ENCODE results near the gene PRG2.
"Not testable (repeated sequence)": the region's sequence is repeated elsewhere in the genome, so short reads cannot be mapped to it uniquely, and the experiment has no call there.

The PRG2 gene

GRCh38 chr11:57361926-57362325 lies 28.5 kb downstream of the PRG2 start:
- Histone ChIP-seq H3K27ac (no peak overlapping the region), H4K20me1 (no peaks in the 10 kb centered on the region), H3K4me3 (no peak overlapping the region), H3K4me2 (no peak overlapping the region), H3K9ac (no peak overlapping the region), H3K9me3 (replicated peaks in 1 of 11) (no peaks in the 10 kb centered on the region), H3K4me1 (peaks cover under 1 to 29% (median 15%) of the 10 kb centered on the region in 10 experiments; a peak in 18 of 20 replicates), H3K27me3 (no peaks in the 10 kb centered on the region), H3K36me3 (no peaks in the 10 kb centered on the region)
- TF ChIP-seq Cebpa-rat (IDR thresholded peaks at IDR 0.05) = no peak

- not testable (repeated sequence) for H3K27me3 ChIP-seq; H3K4me3 ChIP-seq; H3K9me3 ChIP-seq (replicated peaks in 1 of 11); H4K20me1 ChIP-seq; H3K9ac ChIP-seq; H3K4me2 ChIP-seq; H3K27ac ChIP-seq; H3K36me3 ChIP-seq
- peaks cover 6 to 34% (median 20%) of the 10 kb centered on the region in 10 experiments for H3K4me1 ChIP-seq
Measured at GRCh38 chr11:57361420-57361819, 29.0 kb downstream of the PRG2 start.

- H4K20me1 ChIP-seq = no peaks in the 10 kb centered on the region
- H3K27ac ChIP-seq = no peak overlapping the region
- H3K36me3 ChIP-seq = no peaks in the 10 kb centered on the region
- H3K9ac ChIP-seq = no peak overlapping the region
- peaks cover 10 to 39% (median 25%) of the 10 kb centered on the region in 10 experiments for H3K4me1 ChIP-seq
- H3K4me2 ChIP-seq = no peak overlapping the region
- no peaks in the 10 kb centered on the region for H3K27me3 ChIP-seq
- no peak for TF ChIP-seq Cebpa-rat (IDR thresholded peaks at IDR 0.05)
- H3K4me3 ChIP-seq = no peak overlapping the region
- H3K9me3 ChIP-seq (replicated peaks in 1 of 11) = no peaks in the 10 kb centered on the region
Measured at GRCh38 chr11:57360991-57361390, 29.5 kb downstream of the PRG2 start.

DNA sequence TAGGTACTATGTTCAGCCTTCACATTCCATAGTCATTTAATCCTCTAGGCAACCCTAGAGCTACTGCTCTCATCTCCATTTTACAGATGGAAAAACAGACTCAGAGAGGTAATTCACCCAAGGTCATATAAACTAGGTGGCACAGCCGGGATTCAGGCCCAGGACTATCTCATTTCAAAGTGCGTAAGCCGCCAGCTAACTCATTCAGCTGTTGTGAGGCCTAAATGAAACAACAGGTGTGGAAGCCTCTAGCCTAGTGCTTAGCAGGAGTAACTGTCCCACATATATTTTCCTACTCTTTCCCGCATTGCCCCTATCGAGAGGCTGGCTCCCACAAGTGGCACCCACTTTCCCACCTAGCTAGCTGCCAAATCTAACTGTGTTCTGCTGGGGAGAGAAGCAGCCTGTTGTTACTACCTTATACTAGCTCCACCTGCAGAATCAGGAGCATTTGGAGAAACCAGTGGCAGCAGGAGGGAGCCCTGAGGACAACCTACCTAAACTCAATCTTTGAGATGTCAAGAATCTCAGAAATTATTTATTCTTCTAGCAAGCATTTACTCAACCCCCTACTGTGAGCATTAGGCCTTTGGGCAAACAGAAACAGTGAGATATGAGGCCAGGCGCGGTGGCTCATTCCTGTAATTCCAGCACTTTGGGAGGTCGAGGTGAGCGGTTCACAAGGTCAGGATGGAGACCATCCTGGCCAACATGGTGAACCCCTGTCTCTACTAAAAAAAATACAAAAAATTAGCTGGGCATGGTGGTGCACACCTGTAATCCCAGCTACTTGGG lies 30.4 kb downstream of the PRG2 start:
- Histone ChIP-seq H4K20me1 (no peaks in the 10 kb centered on the region), H3K9me3 (replicated peaks in 1 of 11) (no peaks in the 10 kb centered on the region), H3K9ac (0 out of 22 replicates have a peak overlapping the region, but pooled peaks of 1 of the 11 experiments have one; percentile 2), H3K4me2 (peak overlapping the region in 1 of 11 experiments; percentile 78; a peak in 1 of 22 replicates), H3K4me1 (peaks cover 19 to 48% (median 34%) of the 10 kb centered on the region in 10 experiments), H3K27me3 (no peaks in the 10 kb centered on the region), H3K27ac (no peak overlapping the region), H3K4me3 (no peak overlapping the region), H3K36me3 (no peaks in the 10 kb centered on the region)
- no peak for TF ChIP-seq Cebpa-rat (IDR thresholded peaks at IDR 0.05)

GRCh38 chr11:57359396-57359795 lies 31.1 kb downstream of the PRG2 start:
- TF ChIP-seq Cebpa-rat (IDR thresholded peaks at IDR 0.05) = no peak
- peak overlapping the region in 5 of 11 experiments; percentile 1 to 78 (median 40); a peak in 8 of 22 replicates for H3K4me2 ChIP-seq
- no peaks in the 10 kb centered on the region for H3K27me3 ChIP-seq
- H4K20me1 ChIP-seq = no peaks in the 10 kb centered on the region
- no peak overlapping the region for H3K4me3 ChIP-seq
- no peaks in the 10 kb centered on the region for H3K9me3 ChIP-seq (replicated peaks in 1 of 11)
- peaks cover 26 to 55% (median 41%) of the 10 kb centered on the region in 10 experiments for H3K4me1 ChIP-seq
- peak overlapping the region in 1 of 11 experiments; percentile 2; a peak in 1 of 22 replicates for H3K9ac ChIP-seq
- H3K36me3 ChIP-seq = no peaks in the 10 kb centered on the region
- H3K27ac ChIP-seq = no peak overlapping the region

GRCh38 chr11:57358991-57359390 lies 31.5 kb downstream of the PRG2 start:
- H3K9me3 ChIP-seq (replicated peaks in 1 of 11) = no peaks in the 10 kb centered on the region
- no peak for TF ChIP-seq Cebpa-rat (IDR thresholded peaks at IDR 0.05)
- H4K20me1 ChIP-seq = no peaks in the 10 kb centered on the region
- H3K27me3 ChIP-seq = no peaks in the 10 kb centered on the region
- H3K4me1 ChIP-seq = peaks cover 30 to 59% (median 45%) of the 10 kb centered on the region in 10 experiments
- 0 out of 22 replicates have a peak overlapping the region, but pooled peaks of 1 of the 11 experiments have one; percentile 9 for H3K27ac ChIP-seq
- H3K4me3 ChIP-seq = no peak overlapping the region
- no peaks in the 10 kb centered on the region for H3K36me3 ChIP-seq
- no peak overlapping the region for H3K9ac ChIP-seq
- H3K4me2 ChIP-seq = peak overlapping the region in 6 of 11 experiments; percentile 1 to 78 (median 24); a peak in 9 of 22 replicates

GRCh38 chr11:57358543-57358961 lies 31.9 kb downstream of the PRG2 start:
- H3K4me2 ChIP-seq = peak overlapping the region in 6 of 11 experiments; percentile 1 to 78 (median 24); a peak in 9 of 22 replicates
- no peaks in the 10 kb centered on the region for H3K9me3 ChIP-seq (replicated peaks in 1 of 11)
- no peaks in the 10 kb centered on the region for H3K36me3 ChIP-seq
- no peaks in the 10 kb centered on the region for H4K20me1 ChIP-seq
- no peak overlapping the region for H3K4me3 ChIP-seq
- no peaks in the 10 kb centered on the region for H3K27me3 ChIP-seq
- peaks cover 34 to 63% (median 49%) of the 10 kb centered on the region in 10 experiments for H3K4me1 ChIP-seq
- TF ChIP-seq Cebpa-rat (IDR thresholded peaks at IDR 0.05) = no peak
- H3K27ac ChIP-seq = 0 out of 22 replicates have a peak overlapping the region, but pooled peaks of 1 of the 11 experiments have one; percentile 9
- no peak overlapping the region for H3K9ac ChIP-seq

GRCh38 chr11:57357856-57358255 lies 32.6 kb downstream of the PRG2 start:
- Histone ChIP-seq H3K27me3 (no peaks in the 10 kb centered on the region), H3K9ac (no peak overlapping the region), H4K20me1 (no peaks in the 10 kb centered on the region), H3K27ac (no peak overlapping the region), H3K4me1 (peaks cover 41 to 65% (median 52%) of the 10 kb centered on the region in 10 experiments), H3K4me2 (peak overlapping the region in 3 of 11 experiments; percentile 40 to 78 (median 54); a peak in 4 of 22 replicates), H3K4me3 (no peak overlapping the region), H3K9me3 (replicated peaks in 1 of 11) (0 out of 22 replicates have a peak, but pooled peaks cover 0 to 1% (median 0%) of the 10 kb centered on the region in 11 experiments), H3K36me3 (no peaks in the 10 kb centered on the region)
- no peak for TF ChIP-seq Cebpa-rat (IDR thresholded peaks at IDR 0.05)

DNA sequence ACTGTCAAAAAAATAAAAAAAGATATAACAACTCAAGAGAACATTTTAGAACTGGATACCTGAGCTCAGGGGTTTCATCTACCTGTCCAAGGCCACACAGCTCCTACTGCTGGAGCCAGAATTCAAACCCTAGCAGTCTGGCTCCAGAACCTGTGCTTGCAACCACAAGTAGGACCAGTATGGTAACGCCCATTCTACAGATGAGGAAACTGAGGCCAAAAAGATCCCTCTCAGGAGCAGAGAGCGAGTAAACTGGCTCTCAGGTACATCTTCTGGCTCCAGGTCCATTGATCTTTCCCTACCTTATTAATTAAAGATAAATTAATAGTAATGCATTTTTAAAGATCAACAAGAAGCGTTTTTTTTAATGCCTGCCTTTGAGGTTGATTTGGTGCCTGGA lies 33.1 kb downstream of the PRG2 start:
- H3K27ac ChIP-seq = 0 out of 22 replicates have a peak overlapping the region, but pooled peaks of 1 of the 11 experiments have one; percentile 1
- peaks cover 0 to 7% (median 5%) of the 10 kb centered on the region in 11 experiments; a peak in 6 of 22 replicates for H3K9me3 ChIP-seq (replicated peaks in 1 of 11)
- no peak overlapping the region for H3K9ac ChIP-seq
- no peaks in the 10 kb centered on the region for H3K36me3 ChIP-seq
- H3K4me2 ChIP-seq = peak overlapping the region in 7 of 11 experiments; percentile 54 to 87 (median 75); a peak in 7 of 22 replicates
- no peaks in the 10 kb centered on the region for H3K27me3 ChIP-seq
- H3K4me1 ChIP-seq = peaks cover 43 to 65% (median 52%) of the 10 kb centered on the region in 10 experiments
- H3K4me3 ChIP-seq = no peak overlapping the region
- TF ChIP-seq Cebpa-rat (IDR thresholded peaks at IDR 0.05) = no peak
- no peaks in the 10 kb centered on the region for H4K20me1 ChIP-seq

All from BLaER1 treated with 17β-estradiol and CSF1 and Interleukin-3, amounts not matched to agents 10 nM and 100 nM (cell line).